Hippocampal formation (tissue), 2 donors: ENCODE data around the gene SLC6A14.

ENCODE experiments used
- DNase-seq, 2 donors: peaks; one replicate each; lab custom pipeline; 2025; lab: John Stamatoyannopoulos, UW

SLC6A14 gene, protein sequence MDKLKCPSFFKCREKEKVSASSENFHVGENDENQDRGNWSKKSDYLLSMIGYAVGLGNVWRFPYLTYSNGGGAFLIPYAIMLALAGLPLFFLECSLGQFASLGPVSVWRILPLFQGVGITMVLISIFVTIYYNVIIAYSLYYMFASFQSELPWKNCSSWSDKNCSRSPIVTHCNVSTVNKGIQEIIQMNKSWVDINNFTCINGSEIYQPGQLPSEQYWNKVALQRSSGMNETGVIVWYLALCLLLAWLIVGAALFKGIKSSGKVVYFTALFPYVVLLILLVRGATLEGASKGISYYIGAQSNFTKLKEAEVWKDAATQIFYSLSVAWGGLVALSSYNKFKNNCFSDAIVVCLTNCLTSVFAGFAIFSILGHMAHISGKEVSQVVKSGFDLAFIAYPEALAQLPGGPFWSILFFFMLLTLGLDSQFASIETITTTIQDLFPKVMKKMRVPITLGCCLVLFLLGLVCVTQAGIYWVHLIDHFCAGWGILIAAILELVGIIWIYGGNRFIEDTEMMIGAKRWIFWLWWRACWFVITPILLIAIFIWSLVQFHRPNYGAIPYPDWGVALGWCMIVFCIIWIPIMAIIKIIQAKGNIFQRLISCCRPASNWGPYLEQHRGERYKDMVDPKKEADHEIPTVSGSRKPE

DNA sequence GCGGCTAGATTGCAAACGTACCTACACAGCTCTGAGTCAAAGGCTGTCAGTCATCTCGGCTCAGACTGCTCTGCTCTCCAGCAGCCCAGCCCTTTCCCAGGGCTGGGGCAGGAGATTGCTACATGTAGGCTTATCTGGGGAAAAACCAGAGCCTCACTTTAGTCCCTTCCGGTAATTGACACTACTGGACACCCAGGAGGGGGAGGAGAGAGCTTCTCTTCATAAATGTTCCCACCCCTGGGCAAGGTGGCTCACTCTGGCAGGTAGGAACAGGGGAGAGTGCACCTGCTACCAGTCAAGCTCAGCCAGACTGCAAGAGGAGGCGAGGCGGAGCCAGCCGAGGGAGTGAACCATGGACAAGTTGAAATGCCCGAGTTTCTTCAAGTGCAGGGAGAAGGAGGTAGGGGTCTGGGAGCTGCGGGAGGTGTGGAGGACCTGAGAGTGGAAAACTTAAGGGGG lies at the start of gene SLC6A14:
SLC6A14 (plus strand) TSS at position 249 of the 459 bp plus-strand sequence; CDS start at position 353, 104 bp downstream.
- no peak for DNase-seq

DNA sequence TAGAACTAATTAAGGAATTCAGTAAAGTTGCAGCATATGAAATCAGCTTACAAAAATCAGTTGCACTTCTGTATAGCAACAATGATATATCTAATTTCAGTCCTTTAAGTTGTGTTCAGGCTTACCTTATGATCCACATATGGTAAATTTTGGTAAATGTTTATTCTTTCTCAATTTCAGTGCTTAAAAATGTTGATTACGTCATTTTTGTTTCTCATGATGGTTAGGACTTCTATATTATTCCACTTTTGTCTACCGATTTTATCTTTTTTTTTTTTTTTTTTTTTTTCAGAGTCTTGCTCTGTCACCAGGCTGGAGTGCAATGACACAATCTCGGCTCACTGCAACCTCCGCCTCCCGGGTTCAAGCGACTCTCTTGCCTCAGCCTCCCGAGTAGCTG lies 40.7 kb upstream of the SLC6A14 start:
- no peak for DNase-seq

DNA sequence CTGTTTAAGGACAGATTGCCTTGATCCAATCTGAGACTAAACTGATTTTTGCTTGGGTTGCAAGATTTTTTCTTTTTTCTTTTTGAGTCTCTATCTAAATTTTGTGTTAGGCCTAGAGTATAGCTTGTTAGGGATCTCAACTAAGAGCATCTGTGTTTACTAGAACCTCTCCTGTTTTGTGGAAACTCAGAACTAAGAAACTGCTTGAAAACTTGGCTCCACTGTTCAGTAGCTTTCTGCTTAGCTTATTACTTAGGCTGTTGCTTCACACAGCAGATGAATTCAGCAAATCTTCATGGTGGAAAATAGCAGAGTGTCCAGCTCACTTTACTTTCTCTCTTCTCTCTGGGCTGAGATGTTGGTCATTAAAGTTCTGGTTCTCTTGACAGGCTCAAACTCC lies 36.7 kb upstream of the SLC6A14 start:
- DNase-seq, result no peak

DNA sequence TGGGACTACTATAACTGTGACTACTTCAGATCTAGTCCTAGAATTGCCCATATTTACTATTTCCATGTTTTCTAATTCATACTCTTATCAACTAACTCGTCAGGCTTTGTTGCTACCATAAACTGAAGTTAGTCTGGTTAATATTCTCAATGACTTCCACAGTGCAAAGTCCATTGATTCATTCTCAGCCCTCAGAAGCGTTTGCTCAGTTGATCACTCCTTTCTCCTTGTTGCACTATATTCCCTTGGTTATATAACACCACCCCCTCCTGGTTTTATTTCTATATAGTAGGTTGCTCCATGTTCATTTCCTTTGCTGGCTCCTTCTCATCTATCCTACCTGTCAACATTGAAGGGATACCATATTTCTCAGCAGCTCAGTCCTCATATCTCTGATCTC lies 27.2 kb upstream of the SLC6A14 start:
- no peak for DNase-seq

DNA sequence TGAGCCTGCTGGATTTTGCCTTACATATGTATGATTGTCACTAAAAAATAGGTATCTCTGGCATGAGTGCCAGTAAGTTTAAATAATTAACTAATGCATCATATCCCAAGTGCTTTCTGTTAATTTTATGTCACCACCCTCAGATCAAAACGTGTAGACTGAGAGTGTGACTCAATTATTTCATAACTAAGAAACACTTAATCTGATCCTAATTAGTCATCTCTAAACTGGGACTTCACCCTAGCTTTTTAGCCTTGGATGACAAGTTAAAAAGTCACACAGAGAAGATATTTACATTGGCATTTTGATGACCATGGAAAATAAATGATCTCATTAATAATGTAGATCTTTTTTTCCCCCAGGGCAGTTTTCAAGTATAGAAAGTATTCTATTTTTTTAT lies 23.1 kb upstream of the SLC6A14 start:
- no peak for DNase-seq

DNA sequence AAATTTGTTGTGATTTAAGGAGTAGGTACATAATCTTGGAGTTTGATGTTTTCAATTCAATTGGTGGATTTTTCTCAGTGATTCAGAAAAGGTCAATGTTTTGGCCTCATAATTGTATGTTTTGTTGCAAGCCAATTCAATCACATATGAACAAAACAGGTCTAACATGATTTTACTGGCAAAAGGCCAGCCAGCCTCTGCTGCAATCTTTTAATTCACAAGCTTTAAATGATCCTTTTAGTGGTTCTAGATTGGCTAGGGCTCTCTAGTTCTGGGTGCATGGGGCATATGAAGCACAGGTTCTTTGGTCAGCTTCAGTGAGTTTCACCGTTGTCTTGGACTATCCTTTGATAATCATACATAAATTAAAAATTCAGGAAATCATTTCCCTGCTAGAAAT lies 19.2 kb upstream of the SLC6A14 start:
- no peak for DNase-seq

DNA sequence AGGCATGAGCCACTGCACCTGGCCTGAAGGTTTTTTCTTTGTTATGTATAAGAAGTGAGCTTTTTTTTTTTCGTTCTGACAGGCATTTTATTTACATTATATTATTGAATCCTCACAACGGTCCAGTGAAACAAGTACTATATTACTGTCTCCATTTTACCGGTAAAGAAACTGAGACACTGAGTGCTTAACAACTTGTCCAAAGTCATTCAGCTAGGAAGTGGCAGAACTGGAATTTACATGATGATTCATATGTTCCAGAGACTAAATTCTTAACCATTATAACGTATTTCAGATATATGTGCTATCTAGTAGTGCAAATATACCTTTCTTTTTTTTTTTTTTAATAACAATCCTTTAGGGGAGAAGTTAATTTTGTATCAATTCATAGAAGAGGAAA lies 18.4 kb upstream of the SLC6A14 start:
- DNase-seq, result no peak

DNA sequence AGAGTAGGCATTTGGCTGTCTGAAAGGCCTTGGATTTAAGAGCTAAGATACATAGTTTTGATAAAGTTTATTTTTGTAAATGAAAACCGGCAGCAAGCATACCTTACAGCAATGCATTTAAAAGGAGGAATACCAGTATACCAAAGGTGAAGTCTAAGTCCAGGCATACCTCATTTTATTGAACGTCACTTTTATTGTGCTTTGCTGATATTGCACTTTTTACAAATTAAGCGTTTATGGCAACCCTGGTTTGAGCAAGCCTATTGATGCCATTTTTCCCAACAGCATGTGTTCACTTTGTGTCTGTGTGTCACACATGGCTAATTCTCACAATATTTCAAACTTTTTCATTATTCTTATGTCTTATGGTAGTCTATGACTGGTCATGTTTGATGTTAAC lies 8.4 kb upstream of the SLC6A14 start:
- no peak for DNase-seq

DNA sequence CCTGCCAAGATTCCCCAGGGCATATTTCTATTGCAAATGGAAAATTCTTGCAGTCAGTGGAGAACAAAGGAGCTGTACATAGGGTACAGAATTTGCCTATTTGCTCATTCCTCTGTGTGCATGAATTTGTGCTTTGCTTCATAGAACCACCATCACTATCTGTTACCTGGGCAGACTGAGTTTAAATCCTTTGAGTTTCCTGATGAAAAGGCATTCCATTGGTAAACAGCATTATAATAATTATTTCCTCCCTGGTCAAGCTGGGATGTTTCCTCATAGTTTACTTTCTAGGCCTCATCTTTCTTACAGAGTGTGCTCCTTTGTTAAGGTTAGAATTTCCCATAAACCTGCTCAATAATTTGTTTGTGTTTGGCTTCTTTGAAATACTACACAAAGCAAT lies 809 bp upstream of the SLC6A14 start:
- no peak for DNase-seq

DNA sequence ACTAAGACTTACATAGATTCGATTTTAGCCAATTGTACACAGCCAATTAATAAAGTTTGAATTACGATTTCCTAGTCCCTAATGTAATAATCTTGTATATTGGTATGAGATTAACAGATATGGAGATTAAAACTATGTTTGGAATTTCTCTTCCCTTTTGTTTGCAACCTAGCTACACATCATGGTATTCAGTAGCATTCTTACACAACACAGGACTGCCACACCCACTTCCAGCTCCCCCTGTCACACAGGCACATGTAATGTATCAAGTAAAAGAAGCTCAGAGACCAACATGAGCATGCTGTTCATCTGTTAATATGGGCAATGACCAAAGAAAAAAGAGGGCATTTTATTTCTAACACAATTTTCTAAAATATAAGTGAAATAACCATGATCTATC lies 12.8 kb downstream of the SLC6A14 start:
- DNase-seq, result no peak

DNA sequence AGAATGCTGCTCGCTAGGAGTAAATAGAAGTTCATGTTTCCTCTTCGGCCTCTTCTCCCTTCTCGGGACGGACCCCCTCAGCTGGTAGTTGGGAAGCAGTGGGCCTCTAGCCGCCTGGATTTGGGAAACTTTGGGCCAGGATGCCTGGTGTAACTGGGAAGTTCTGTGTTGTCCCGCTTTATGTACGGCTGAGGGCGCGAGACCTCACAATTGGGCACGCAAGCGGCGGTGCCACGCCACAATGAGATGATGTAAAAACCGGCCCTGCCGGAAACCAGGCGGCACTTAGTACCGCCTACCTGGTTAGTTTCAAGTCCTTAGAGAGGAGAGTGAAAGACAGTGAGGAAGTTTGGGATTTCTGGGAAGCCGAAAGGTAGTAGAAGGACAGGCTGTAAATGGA lies 26.4 kb downstream of the SLC6A14 start, which contains the start of gene CT83:
CT83 (minus strand) TSS at position 155 of the 400 bp plus-strand sequence; CDS start at position 35, 120 bp downstream.
- DNase-seq, result no peak

DNA sequence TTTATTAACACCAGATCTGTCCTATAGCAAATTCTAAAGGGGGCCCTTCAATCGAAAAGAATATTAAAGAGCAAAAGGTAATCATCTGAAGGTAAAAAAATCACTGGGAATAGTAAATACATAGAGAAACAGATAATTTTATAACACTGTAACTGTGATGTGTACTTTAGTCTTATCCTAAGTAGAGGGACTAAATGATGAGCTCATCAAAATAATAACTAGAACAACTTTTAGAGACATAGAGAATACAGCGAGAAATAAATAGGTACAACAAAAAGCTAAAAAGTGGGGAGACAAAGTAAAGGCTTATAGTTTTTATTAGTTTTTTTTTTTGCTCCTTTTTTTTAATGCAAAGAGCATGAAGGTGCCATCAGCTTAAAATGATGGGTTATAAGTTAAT lies 43.7 kb downstream of the SLC6A14 start:
- DNase-seq, result no peak

DNA sequence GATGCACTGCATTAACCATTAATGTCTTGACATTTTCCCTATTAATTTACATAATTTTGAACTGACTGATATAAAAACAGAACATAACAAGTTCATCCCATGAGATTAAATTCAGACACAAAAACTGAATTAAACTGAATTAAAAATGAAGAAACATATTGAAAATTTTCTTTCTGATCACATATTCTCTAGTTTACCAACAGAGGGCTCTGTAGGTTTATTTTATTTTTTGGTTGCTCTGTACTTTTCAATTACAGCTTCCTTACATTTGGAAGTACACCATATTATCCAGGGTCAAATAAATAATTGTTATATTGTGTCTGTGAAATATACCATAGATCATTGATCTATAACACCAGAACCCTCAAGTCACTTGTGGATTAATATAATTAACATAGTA lies 53.7 kb downstream of the SLC6A14 start:
- DNase-seq, result no peak

DNA sequence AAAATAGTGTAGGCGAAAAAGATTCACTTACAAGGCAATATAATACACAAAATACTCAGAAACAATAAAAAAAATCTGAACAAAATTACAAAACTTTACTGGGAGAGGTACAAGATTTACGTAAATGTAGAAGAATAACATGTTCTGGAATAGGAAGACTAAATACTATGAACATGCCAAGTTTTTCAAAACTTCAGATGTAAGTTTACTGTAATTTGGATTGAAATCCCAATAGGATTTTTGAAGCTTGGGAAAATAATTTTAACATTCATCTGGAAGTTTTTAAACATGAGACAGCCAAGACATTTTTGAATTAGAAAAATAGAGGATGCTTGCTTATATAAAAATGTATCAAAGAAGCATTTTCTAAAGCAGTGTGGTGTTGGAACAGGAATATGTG lies 56.9 kb downstream of the SLC6A14 start:
- no peak for DNase-seq

DNA sequence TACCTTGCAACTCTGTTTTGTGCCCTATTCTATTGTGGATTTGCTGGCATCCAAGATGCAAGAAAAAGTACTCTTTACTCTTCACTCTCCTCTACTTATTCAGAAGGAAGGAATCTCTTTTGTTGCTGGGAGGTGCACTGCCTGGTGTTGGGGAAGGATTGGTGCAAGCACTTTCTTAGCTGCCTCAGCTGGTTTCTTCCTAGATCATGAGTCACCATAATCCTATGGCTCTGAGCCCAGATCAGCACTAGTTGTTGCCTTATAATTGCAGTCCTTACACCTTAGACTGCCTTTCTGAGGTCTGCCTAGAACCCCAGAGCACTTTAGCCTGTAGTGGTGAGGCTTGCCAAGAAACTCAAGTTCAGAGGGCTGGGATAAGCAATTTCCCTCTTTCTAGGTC lies 63.4 kb downstream of the SLC6A14 start:
- DNase-seq, result no peak
